Dedifferentiated amniotic fluid mesenchymal stem cell (primary cell): Measurements from ENCODE around the gene WBP1.
"Not testable (repeated sequence)": the region's sequence is repeated elsewhere in the genome, so short reads cannot be mapped to it uniquely, and the experiment has no call there.

Source experiments
- DNase-seq: peaks from one replicate; pipeline ENCODE4 v3.0.0-alpha.2; 2016; ENCODE audit errors: extremely low spot score

The WBP1 gene

GRCh38 chr2:74454654-74455511, 3.4 kb upstream of the WBP1 start, which contains the start of gene INO80B:
Gene INO80B (plus strand): TSS chr2:74455087. CDS start chr2:74455117, 30 bp downstream.
- peak; percentile 99 for DNase-seq

GRCh38 chr2:74457129-74457548, 1.1 kb upstream of the WBP1 start:
- DNase-seq: no peak

- DNase-seq: no peak
Measured at GRCh38 chr2:74457549-74458131, 598 bp upstream of the WBP1 start.

GRCh38 chr2:74458938-74459363, 713 bp downstream of the WBP1 start:
- DNase-seq: no peak

DNA sequence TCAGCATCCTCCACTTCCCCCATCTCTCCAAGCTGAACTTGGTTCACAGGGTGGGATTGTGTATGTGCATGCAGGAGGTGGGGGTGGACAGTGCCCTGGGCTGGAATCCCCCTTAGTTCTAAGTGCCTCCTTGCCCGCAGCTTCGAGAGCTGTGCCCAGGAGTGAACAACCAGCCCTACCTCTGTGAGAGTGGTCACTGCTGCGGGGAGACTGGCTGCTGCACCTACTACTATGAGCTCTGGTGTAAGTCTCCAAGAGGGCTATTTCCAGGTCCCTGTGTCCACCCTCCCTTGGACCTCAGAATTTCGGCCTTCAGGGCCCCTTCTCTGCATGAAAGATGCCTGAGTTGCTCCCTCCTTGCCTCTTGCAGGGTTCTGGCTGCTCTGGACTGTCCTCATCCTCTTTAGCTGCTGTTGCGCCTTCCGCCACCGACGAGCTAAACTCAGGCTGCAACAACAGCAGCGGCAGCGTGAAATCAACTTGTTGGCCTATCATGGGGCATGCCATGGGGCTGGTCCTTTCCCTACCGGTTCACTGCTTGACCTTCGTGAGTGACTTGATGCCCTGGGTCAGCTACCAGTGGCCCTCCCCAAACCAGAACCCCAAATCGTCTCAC, 1.4 kb downstream of the WBP1 start:
- DNase-seq: not testable (repeated sequence)

- DNase-seq: not testable (repeated sequence)
Measured at GRCh38 chr2:74460187-74460586, 1.9 kb downstream of the WBP1 start.

- no peak for DNase-seq
Measured at GRCh38 chr2:74461187-74462053, 3.2 kb downstream of the WBP1 start.

GRCh38 chr2:74462054-74462785, 4.0 kb downstream of the WBP1 start:
- DNase-seq: no peak

GRCh38 chr2:74462786-74463105, 4.5 kb downstream of the WBP1 start:
- no peak for DNase-seq

- no peak for DNase-seq
Measured at GRCh38 chr2:74464406-74464805, 6.2 kb downstream of the WBP1 start.

DNA sequence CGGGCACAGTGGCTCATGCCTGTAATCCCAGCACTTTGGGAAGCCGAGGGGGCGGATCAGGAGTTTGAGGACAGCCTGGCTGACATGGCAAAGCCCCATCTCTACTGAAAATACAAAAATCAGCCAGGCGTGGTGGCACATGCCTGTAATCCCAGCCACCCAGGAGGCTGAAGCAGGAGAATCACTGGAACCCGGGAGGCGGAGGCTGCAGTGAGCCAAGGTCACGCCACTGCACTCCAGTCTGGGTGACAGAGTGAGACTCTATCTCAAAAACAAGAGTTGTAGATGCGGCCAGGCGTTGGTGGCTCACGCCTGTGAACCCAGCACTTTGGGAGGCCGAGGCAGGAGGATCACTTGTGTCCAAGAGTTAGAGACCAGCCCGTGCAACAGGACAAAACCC, 12.5 kb downstream of the WBP1 start:
- not testable (repeated sequence) for DNase-seq

- DNase-seq: no peak
Measured at GRCh38 chr2:74471332-74472065, 13.3 kb downstream of the WBP1 start.

DNA sequence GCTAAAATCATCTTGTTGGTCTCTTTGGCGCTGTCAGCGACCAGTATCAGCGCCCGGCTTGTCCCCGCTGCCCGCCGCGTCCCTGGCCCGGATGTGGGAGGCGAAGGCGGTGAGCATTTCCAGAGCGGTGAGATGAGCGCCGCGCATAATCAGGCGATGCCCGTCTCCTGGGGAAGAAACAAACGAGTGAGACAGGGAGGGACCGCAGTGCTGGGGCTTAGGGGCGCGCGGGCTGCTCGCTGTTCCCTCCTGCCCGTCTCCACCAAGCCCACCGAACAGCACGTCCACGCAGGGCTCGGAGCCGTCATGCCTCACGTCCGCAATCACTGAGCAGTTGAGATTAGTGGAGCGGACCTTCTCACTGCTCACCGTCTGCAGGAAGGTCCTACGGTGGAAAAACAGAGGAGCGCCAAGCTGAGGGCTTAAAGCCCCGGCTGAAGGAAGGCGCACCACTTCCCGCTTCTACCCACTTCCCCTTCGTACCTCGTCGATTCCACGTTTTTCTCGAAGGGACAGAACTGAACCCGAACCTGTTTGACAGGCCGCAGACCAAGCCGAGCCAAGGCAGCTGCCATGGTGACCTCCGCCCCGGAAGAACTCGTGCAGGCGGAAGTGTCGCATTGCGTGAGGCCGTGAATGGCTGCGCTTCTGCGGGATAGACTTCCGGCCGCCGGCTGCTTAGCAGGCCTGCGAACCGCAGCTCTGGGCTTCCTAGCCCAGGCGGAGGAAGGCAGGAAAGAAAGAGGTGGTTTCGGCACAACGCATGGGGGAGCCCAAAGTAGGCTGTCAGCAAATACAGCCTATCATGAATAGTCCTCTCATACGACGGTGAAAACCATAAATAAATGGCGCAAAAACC, 14.1 kb downstream of the WBP1 start, which contains the start of gene MRPL53:
Gene MRPL53 (minus strand): TSS at position 595 of the 859 bp plus-strand sequence. CDS start 20 bp downstream, at position 575.
- peak; percentile 91 for DNase-seq

DNA sequence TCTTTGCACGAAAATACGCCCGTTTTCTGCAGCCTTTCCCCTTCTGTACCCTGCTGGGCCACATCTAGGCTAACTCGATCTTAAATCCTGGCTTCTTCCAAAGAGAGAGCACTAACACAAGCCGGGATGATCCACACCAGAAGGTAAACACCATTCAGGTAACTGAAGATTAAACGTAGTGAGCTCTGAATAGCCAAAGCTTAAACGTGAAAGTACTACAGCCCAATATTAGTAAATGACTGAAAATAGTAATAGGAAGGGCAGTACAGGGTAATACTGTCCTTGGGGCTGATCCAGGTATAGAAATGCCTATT, 14.7 kb downstream of the WBP1 start:
- no peak for DNase-seq

- no peak for DNase-seq
Measured at GRCh38 chr2:74474481-74474880, 16.2 kb downstream of the WBP1 start.

GRCh38 chr2:74474899-74475298, 16.7 kb downstream of the WBP1 start:
- DNase-seq: no peak

DNA sequence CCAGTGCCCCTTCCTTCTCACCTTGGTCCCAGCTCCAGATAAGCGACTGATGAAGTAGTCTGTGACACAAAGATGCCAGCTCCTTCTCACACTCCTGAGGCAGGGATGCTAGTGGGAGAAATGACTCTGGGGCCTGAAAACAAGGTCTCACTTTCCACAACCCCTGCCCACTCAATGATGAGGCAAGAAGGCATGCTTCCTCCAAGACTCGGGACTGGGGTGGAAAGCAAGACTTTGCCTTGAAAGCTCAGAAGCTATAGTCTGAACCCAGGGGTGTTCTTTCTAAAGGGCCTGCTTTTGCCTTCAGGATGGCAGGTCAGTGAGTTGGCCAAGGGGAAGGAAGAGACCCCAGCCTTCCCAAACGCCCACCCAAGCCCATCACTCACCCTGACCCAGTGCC, 23.2 kb downstream of the WBP1 start:
- DNase-seq: no peak

GRCh38 chr2:74481961-74482800, 23.9 kb downstream of the WBP1 start:
- DNase-seq: no peak
